Psoas muscle (tissue), 8 donors: ENCODE results near the gene ADAMTS13. TPM values are rescaled to one million over a fixed set of nuclear protein-coding genes. Genes with fewer than 3 reads are reported as not detected.

Source experiments
- ATAC-seq, 4 donors: fragments of 200-7000 bp; cut with Tn5 transposase; one replicate each; pipeline ENCODE4 v1.9.1; 2020; ENCODE audit warnings: moderate library complexity in 3 of 4, mild to moderate bottlenecking in 2 of 4
- DNase-seq, 2 donors: peaks; one replicate each; pipeline ENCODE4 v3.0.0-alpha.2; 2020
- H3K27ac ChIP-seq: fragments of 200-600 bp; one replicate; pipeline ENCODE4 v1.8.0; 2022
- H3K27me3 ChIP-seq, 3 donors: fragments of 200-600 bp in 1 of 3; one replicate each; pipeline versions ENCODE4 v1.6.1 to v1.8.0; 2013 to 2022; ENCODE audit warnings: low read length in 2 of 3, mild to moderate bottlenecking in 2 of 3, moderate library complexity in 1 of 3; ENCODE audit not compliant: insufficient read depth in 3 of 3
- H3K36me3 ChIP-seq, 2 donors: fragments of 200-600 bp in 1 of 2; one replicate each; pipeline versions ENCODE4 v1.6.1 to v1.8.0; 2013 to 2022; ENCODE audit warnings: low read depth in 1 of 2, mild to moderate bottlenecking in 1 of 2, moderate library complexity in 1 of 2; ENCODE audit not compliant: insufficient read depth in 1 of 2
- H3K4me1 ChIP-seq: fragments of 200-600 bp; one replicate; pipeline ENCODE4 v1.8.0; 2022
- H3K4me3 ChIP-seq: fragments of 200-600 bp; one replicate; pipeline ENCODE4 v1.8.0; 2022; ENCODE audit warnings: mild to moderate bottlenecking
- H3K9me3 ChIP-seq: fragments of 200-600 bp; one replicate; pipeline ENCODE4 v1.8.0; 2022
- CTCF ChIP-seq: fragments of 200-600 bp; IDR thresholded peaks from one replicate; pipeline ENCODE4 v1.8.0; 2022; ENCODE audit warnings: antibody characterized with exemption
- WGBS, 3 donors: extraction: QIAGEN DNeasy Blood & Tissue Kit; methylation state at CpG; one replicate each; pipeline versions ENCODE4 v1.1.6 to v1.1.7; 2013; 5-methylcytosine and 5-hydroxymethylcytosine counted together
- intact Hi-C, 2 donors: fragments of 100-400 bp; cut with DNase I; formaldehyde crosslinking; loops; one replicate each; pipeline versions ENCODE4 v1.11.0 to v1.14.2; 2022
- polyA plus RNA-seq, 3 donors: library from polyadenylated mRNA; stranded (reverse); fragments of 200-250 nt; gene quantifications; one replicate each; pipeline ENCODE4 v1.2.3, GENCODE V29; 2013
- total RNA-seq, 4 donors: library from RNA; stranded (reverse); fragmentation: NEBNext Ultra II Directional in 2 of 4; extraction: Animal tissue kit (Norgen Biotek cat#: 25700) in 2 of 4; gene quantifications; one replicate each; pipeline versions ENCODE4 v1.2.1 to v1.2.4, GENCODE V29; 2021 to 2023
- donor health status: healthy with polysubstance abuse.
- donor health status: DM: no; HTN: no; CAD: no; lungs with moderate emphysema.
- donor health status: Bipolar disorder and iron deficiency.
- donor health status: healthy.
- donor health status: DM: yes; HTN: yes; CAD: no.
- donor health status: DM: no; HTN: no; CAD: no.
- donor health status: DM: no; HTN: no; CAD: no.
- donor health status: DM: yes; HTN: yes; CAD: no.

The ADAMTS13 gene
- total and polyA plus RNA-seq, 7 donors, result 0.73 to 6.7 (median 2.5) TPM

GRCh38 chr9:133487331-133487725 is 65.2 kb downstream of the ADAMTS13 start:
- Histone ChIP-seq H3K27me3 (peaks cover 0 to 7% (median 0%) of the 10 kb centered on the region in 3 donors), H3K27ac (no peak overlapping the region), H3K4me1 (peaks cover 12% of the 10 kb centered on the region), H3K9me3 (no peaks in the 10 kb centered on the region), H3K36me3 (no peaks in the 10 kb centered on the region), H3K4me3 (no peak overlapping the region)
- no peak for TF ChIP-seq CTCF
- ATAC-seq, result no peak
- WGBS, 3 donors, result 87 to 91% (median 88%) methylated on average over 7 to 8 of the region's 8 CpGs
- DNase-seq, result peak in 1 of 2 donors; percentile 8
- intact Hi-C loops, result loop anchor here (5.0 kb wide), 3 partner anchors 80 to 305 kb away; partner anchors contain the start of genes SURF1 (in 1 of the 2) and SURF2 (in 1 of the 2)

- peaks cover 22% of the 10 kb centered on the region for H3K4me1 ChIP-seq
- intact Hi-C loops, result loop anchor here (5.0 kb wide), 3 partner anchors 81 to 306 kb away; partner anchors contain the start of genes SURF1 (in 1 of the 2) and SURF2 (in 1 of the 2)
- no peak overlapping the region for H3K27ac ChIP-seq
- no peak for TF ChIP-seq CTCF
- H3K9me3 ChIP-seq, result no peaks in the 10 kb centered on the region
- 93 to 96% (median 95%) methylated on average over 18 of the region's 18 CpGs for WGBS, 3 donors
- no peaks in the 10 kb centered on the region for H3K36me3 ChIP-seq
- DNase-seq (peak in 1 of 2 donors; percentile 23), ATAC-seq (no peak)
- H3K4me3 ChIP-seq, result no peak overlapping the region
- H3K27me3 ChIP-seq, result peaks cover 0 to 7% (median 0%) of the 10 kb centered on the region in 3 donors
Observed at GRCh38 chr9:133488686-133489252, 66.6 kb downstream of the ADAMTS13 start.

DNA sequence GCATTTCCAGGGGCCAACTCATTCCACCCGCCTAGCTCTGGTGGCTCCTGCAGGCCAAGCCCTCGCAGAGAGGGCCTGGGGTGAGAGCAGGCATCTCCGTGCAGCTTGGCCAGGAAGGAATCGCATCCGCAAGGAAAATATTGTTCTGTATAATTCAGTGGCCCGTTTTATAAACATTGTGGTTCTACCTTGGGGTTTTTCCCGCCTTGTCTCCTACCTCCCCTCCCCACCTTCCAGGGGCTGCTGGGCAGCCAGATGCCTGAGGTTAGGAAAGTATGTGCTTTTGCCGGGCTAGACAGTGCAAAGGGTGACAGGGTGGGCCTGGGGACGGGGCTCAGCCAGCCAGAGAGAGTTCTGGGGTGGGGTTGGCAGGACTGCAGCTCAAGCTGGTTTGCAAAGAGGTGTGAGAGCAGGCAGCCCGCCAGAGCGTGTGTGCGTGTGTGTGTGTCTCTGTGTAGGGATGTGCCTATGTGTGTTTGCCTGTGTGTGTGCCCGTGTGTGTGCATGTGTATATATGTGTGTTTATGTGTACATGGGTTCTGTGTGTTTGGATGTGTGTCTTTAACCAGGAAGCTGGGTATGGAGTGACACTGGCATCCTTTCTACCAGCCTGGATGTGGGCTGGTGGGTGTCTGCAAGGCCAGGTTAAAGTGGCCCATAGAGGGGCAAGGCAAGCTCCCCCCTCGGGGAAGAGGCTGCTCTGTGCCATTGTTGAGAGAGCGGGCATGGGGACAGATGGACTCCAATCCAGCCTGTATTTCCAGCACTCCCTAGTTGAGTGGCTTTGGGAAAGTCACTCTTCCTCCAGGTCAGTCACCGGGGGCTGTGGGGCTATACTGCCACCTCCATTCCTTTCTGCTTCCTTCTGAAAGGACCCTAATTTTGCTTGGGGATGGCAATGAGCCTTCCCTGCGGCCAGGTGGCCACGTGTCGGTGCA is 67.4 kb downstream of the ADAMTS13 start:
- DNase-seq (peak in 1 of 2 donors; percentile 20), ATAC-seq (no peak)
- Histone ChIP-seq H3K9me3 (no peaks in the 10 kb centered on the region), H3K27ac (no peak overlapping the region), H3K4me1 (peaks cover 22% of the 10 kb centered on the region), H3K36me3 (no peaks in the 10 kb centered on the region), H3K4me3 (no peak overlapping the region), H3K27me3 (peaks cover 0 to 7% (median 0%) of the 10 kb centered on the region in 3 donors)
- intact Hi-C loops, result loop anchor here (5.0 to 10.0 kb wide), 4 partner anchors 82 to 455 kb away; partner anchors contain the start of genes GTF3C5 (in 1 of the 2), SURF1 (in 1 of the 2) and SURF2 (in 1 of the 2)
- WGBS, 3 donors, result 92 to 93% (median 92%) methylated on average over 19 of the region's 19 CpGs
- no peak for TF ChIP-seq CTCF

- intact Hi-C loops, result loop anchor here in 1 of 2 donors (10.0 kb wide), 1 partner anchor 455 kb away; the partner anchor contains the start of gene GTF3C5
- DNase-seq (no peak), ATAC-seq (no peak)
- H3K4me3 ChIP-seq, result no peak overlapping the region
- 68 to 72% (median 69%) methylated on average over 12 to 13 of the region's 13 CpGs for WGBS, 3 donors
- no peak for TF ChIP-seq CTCF
- H3K27ac ChIP-seq, result no peak overlapping the region
- peaks cover 22% of the 10 kb centered on the region for H3K4me1 ChIP-seq
- H3K27me3 ChIP-seq, result peaks cover 0 to 4% (median 0%) of the 10 kb centered on the region in 3 donors
- no peaks in the 10 kb centered on the region for H3K9me3 ChIP-seq
- H3K36me3 ChIP-seq, result no peaks in the 10 kb centered on the region
Observed at GRCh38 chr9:133490201-133490681, 68.1 kb downstream of the ADAMTS13 start.
